Erythroblast (primary cell): ENCODE results near the gene AGT.

Experiments
- GATA1 ChIP-seq: IDR thresholded peaks from 2 replicates; pipeline ENCODE4 v1.6.1; 2011; ENCODE audit warnings: low read depth, mild to moderate bottlenecking, control low read depth, low read length, moderate library complexity
- POLR2A ChIP-seq: IDR thresholded peaks from 2 replicates; pipeline ENCODE4 v1.6.1; 2011; ENCODE audit warnings: mild to moderate bottlenecking, low read length

- TF ChIP-seq POLR2A (no peak), GATA1 (no peak)
Observed at GRCh38 chr1:230730977-230731376, 17.1 kb upstream of the AGT start.
